OCI-LY7 (cell line): ENCODE data around the gene PHAX. TPM values are rescaled to one million over a fixed set of nuclear protein-coding genes. Genes with fewer than 3 reads are reported as not detected.
"Not testable (repeated sequence)": the region's sequence is repeated elsewhere in the genome, so short reads cannot be mapped to it uniquely, and the experiment has no call there.

Experiments used
- BruUV-seq: library from RNA; stranded (reverse); fragments of 400-500 nt; replicated peaks from 2 replicates; lab custom pipeline; 2021; lab: Mats Ljungman, UMichigan
- CTCF ChIA-PET: fragments of 300-600 bp; sonication (Branson Sonifier 250); formaldehyde crosslinking; loops from one replicate; lab custom pipeline; 2022; ENCODE audit warnings: antibody characterized with exemption; ENCODE audit not compliant: unreplicated experiment; lab: Charles Lee
- POLR2A ChIA-PET: fragments of 300-600 bp; sonication (Branson Sonifier 250); formaldehyde crosslinking; loops from one replicate; lab custom pipeline; 2022; ENCODE audit warnings: antibody characterized with exemption; lab: Charles Lee
- DNase-seq: peaks from one replicate; pipeline ENCODE4 v3.0.0-alpha.2; 2015; ENCODE audit warnings: low spot score
- H2AFZ ChIP-seq: fragments of 200-600 bp; sonication (generic), shearing (Covaris generic); 2 replicates; pipeline ENCODE4 v1.6.1; 2014; ENCODE audit warnings: mild to moderate bottlenecking, antibody characterized with exemption, low read length, moderate library complexity
- H3K27ac ChIP-seq: fragments of 200-600 bp; sonication (generic); 2 replicates; pipeline ENCODE4 v1.5.1; 2014; ENCODE audit warnings: mixed run types, low read depth, mild to moderate bottlenecking, moderate library complexity, low read length, inconsistent platforms; ENCODE audit not compliant: poor library complexity, severe bottlenecking
- H3K36me3 ChIP-seq: fragments of 200-600 bp; sonication (generic); 2 replicates; pipeline ENCODE4 v1.6.1; 2014; ENCODE audit warnings: mild to moderate bottlenecking, antibody characterized with exemption, low read length, moderate library complexity, mixed read lengths; ENCODE audit not compliant: insufficient read depth
- H3K4me1 ChIP-seq: fragments of 200-600 bp; sonication (generic); 2 replicates; pipeline ENCODE4 v1.5.1; 2014; ENCODE audit warnings: mild to moderate bottlenecking, low read length; ENCODE audit not compliant: insufficient read depth, poor library complexity, severe bottlenecking
- H3K4me2 ChIP-seq: fragments of 200-600 bp; sonication (generic); 2 replicates; pipeline ENCODE4 v1.6.1; 2014; ENCODE audit warnings: mild to moderate bottlenecking, low read length
- H3K4me3 ChIP-seq: fragments of 200-600 bp; sonication (generic); 2 replicates; pipeline ENCODE4 v1.5.1; 2014; ENCODE audit warnings: mild to moderate bottlenecking, low read depth, low read length; ENCODE audit not compliant: poor library complexity, severe bottlenecking
- H3K79me2 ChIP-seq: fragments of 200-600 bp; sonication (generic); 2 replicates; pipeline ENCODE4 v1.6.1; 2016; ENCODE audit warnings: low read depth, mild to moderate bottlenecking, low read length, moderate library complexity, mixed read lengths; ENCODE audit not compliant: insufficient read depth
- H3K9me2 ChIP-seq: fragments of 200-600 bp; sonication (generic); 2 replicates; pipeline ENCODE4 v1.6.1; 2016; ENCODE audit warnings: mild to moderate bottlenecking, low read length, mixed read lengths; ENCODE audit not compliant: insufficient read depth
- H3K9me3 ChIP-seq: fragments of 200-600 bp; sonication (generic); 2 replicates; pipeline ENCODE4 v1.6.1; 2014; ENCODE audit warnings: mild to moderate bottlenecking, mixed run types, low read length, mixed read lengths
- H4K20me1 ChIP-seq: fragments of 200-600 bp; sonication (generic); 2 replicates; pipeline ENCODE4 v1.6.1; 2014; ENCODE audit warnings: mild to moderate bottlenecking, antibody characterized with exemption, low read length, moderate library complexity, mixed read lengths; ENCODE audit not compliant: insufficient read depth
- CTCF ChIP-seq: fragments of 200-600 bp; sonication (generic); conservative IDR thresholded peaks from 2 replicates; pipeline ENCODE4 v1.5.1; 2014; ENCODE audit warnings: mild to moderate bottlenecking, antibody characterized with exemption, low read length, moderate library complexity, mixed read lengths
- EZH2phosphoT487 ChIP-seq: fragments of 200-600 bp; sonication (generic); IDR thresholded peaks from 2 replicates; pipeline ENCODE4 v1.6.1; 2018; ENCODE audit warnings: low read depth, borderline replicate concordance, mild to moderate bottlenecking, mixed run types, antibody characterized with exemption, low read length, moderate library complexity, mixed read lengths
- intact Hi-C: fragments of 100-400 bp; cut with micrococcal nuclease; formaldehyde crosslinking; loops from one replicate; pipeline ENCODE4 v1.10.0; 2022; ENCODE audit not compliant: unreplicated experiment
- total RNA-seq, 2 experiments: library from RNA; depleted of rRNA in 1 of 2; stranded (reverse); fragments of >200 nt in 1 of 2; shearing (Covaris generic) in 1 of 2; gene quantifications; 2 replicates each; pipeline ENCODE4 v1.2.3, GENCODE V29; 2014 to 2022

PHAX gene
- total RNA-seq, 2 experiments from 2014 or later = 73.8 to 128 TPM

GRCh38 chr5:126647071-126647470 is 46.3 kb downstream of the PHAX start:
- Histone ChIP-seq H3K9me2 (no peaks in the 10 kb centered on the region), H3K27ac (no peak overlapping the region), H3K4me2 (no peak overlapping the region), H3K9me3 (peaks cover 16% of the 10 kb centered on the region), H4K20me1 (no peaks in the 10 kb centered on the region), H3K4me3 (no peak overlapping the region), H3K4me1 (no peaks in the 10 kb centered on the region), H3K79me2 (no peaks in the 10 kb centered on the region), H2AFZ (no peak overlapping the region), H3K36me3 (no peaks in the 10 kb centered on the region)
- ChIA-PET CTCF (no interaction called here), POLR2A (no interaction called here)
- intact Hi-C loops = no loop called here
- no peak for DNase-seq
- TF ChIP-seq CTCF (no peak), EZH2phosphoT487 (no peak)
- BruUV-seq = no TSS peak

DNA sequence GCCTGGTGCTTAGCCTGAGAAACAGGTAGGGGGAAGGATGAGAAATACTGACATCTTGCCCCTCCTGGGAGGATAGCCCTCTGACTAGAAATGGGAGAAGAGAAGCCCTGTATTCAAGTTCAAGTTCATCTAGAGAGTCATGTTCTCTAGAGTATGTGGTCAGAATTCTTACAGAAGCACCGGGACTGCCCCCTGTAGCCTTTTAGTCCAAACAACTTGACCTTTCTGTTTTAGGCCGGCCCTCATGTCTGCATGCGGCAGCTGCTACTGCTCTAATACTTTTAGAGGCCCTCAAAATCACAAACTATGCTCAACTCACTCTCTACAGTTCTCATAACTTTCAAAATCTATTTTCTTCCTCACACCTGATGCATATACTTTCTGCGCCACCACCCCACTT is 47.7 kb downstream of the PHAX start:
- Histone ChIP-seq H3K4me3 (no peak overlapping the region), H3K9me3 (peaks cover 16% of the 10 kb centered on the region), H4K20me1 (no peaks in the 10 kb centered on the region), H3K4me1 (no peaks in the 10 kb centered on the region), H3K79me2 (no peaks in the 10 kb centered on the region), H3K36me3 (no peaks in the 10 kb centered on the region), H3K4me2 (no peak overlapping the region), H3K9me2 (no peaks in the 10 kb centered on the region), H3K27ac (no peak overlapping the region), H2AFZ (no peak overlapping the region)
- TF ChIP-seq CTCF = no peak
- TF ChIP-seq EZH2phosphoT487 = no peak
- no peak for DNase-seq
- POLR2A ChIA-PET = no interaction called here
- no TSS peak for BruUV-seq
- intact Hi-C loops = no loop called here
- CTCF ChIA-PET = no interaction called here

- H4K20me1 ChIP-seq, DNase-seq, H3K36me3 ChIP-seq, H3K4me3 ChIP-seq, H3K4me1 ChIP-seq, CTCF ChIA-PET, H3K4me2 ChIP-seq, H2AFZ ChIP-seq, H3K79me2 ChIP-seq, BruUV-seq, H3K27ac ChIP-seq, intact Hi-C loops, H3K9me2 ChIP-seq: not testable (repeated sequence)
- peaks cover 15% of the 10 kb centered on the region for H3K9me3 ChIP-seq
- POLR2A ChIA-PET = interaction anchor here (1.1 to 1.2 kb wide), 2 partner anchors 8 to 129 kb away, joined by 3 read pairs; no protein-coding TSS in a partner anchor
Observed at GRCh38 chr5:126649057-126649456, 48.3 kb downstream of the PHAX start.

DNA sequence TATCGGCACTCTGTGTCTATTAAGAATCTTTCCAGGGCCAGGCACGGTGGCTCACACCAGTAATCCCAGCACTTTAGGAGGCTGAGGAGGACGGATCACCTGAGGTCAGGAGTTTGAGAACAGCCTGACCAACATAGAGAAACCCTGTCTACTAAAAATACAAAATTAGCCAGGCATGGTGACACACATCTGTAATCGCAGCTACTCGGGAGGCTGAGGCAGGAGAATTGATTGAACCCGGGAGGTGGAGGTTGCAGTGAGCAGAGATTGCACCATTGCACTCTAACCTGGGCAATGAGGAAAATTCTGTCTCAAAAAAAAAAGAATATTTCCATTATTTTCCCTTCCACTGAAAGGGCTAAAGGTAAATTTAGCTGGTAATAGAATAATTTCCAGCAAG is 49.0 kb downstream of the PHAX start:
- H3K4me1 ChIP-seq, BruUV-seq, H3K9me2 ChIP-seq, H3K79me2 ChIP-seq, H2AFZ ChIP-seq, CTCF ChIA-PET, H3K27ac ChIP-seq, DNase-seq, H3K4me2 ChIP-seq, H4K20me1 ChIP-seq, H3K36me3 ChIP-seq, H3K4me3 ChIP-seq: not testable (repeated sequence)
- H3K9me3 ChIP-seq = peaks cover 12% of the 10 kb centered on the region
- POLR2A ChIA-PET = interaction anchor here (0.6 to 1.2 kb wide), 3 partner anchors 8 to 128 kb away, joined by 3 read pairs; no protein-coding TSS in a partner anchor
- intact Hi-C loops = loop anchor here (5.0 kb wide), 2 partner anchors 292 to 312 kb away; no protein-coding TSS in a partner anchor
